ENCODE measurements around the gene SAMD10.
A peak's percentile ranks its signal among the peaks of the same experiment; 100 is the strongest.

The SAMD10 gene

GRCh38 chr20:63959699-63960075 lies 19.8 kb downstream of the SAMD10 start:
- TF ChIP-seq ZFX (IDR thresholded peaks at IDR 0.05): no peak
- H3K27ac ChIP-seq: no peak overlapping the region

GRCh38 chr20:63958964-63959698 lies 20.3 kb downstream of the SAMD10 start:
- TF ChIP-seq ZFX (IDR thresholded peaks at IDR 0.05): no peak
- TF ChIP-seq CTCF (conservative IDR thresholded peaks at IDR 0.05): no peak
- H3K27ac ChIP-seq: no peak overlapping the region

- no peak overlapping the region for H3K27ac ChIP-seq
- no peak for TF ChIP-seq ZFX (IDR thresholded peaks at IDR 0.05)
- no peak for TF ChIP-seq CTCF (conservative IDR thresholded peaks at IDR 0.05)
These were observed 21.0 kb downstream of the SAMD10 start for GRCh38 chr20:63958471-63958870.

- peak overlapping the region; percentile 98 for H3K27ac ChIP-seq
- TF ChIP-seq ZFX (IDR thresholded peaks at IDR 0.05) (no peak), CTCF (conservative IDR thresholded peaks at IDR 0.05) (no peak)
These were observed 21.6 kb downstream of the SAMD10 start for GRCh38 chr20:63957690-63958441.

- TF ChIP-seq CTCF (conservative IDR thresholded peaks at IDR 0.05) (no peak), ZFX (IDR thresholded peaks at IDR 0.05) (peak; percentile 23; the same call in 1 of the 2 replicates)
- peak overlapping the region; percentile 98 for H3K27ac ChIP-seq
These were observed 22.3 kb downstream of the SAMD10 start for GRCh38 chr20:63957004-63957689.

- H3K27ac ChIP-seq: peak overlapping the region; percentile 98
- TF ChIP-seq CTCF (conservative IDR thresholded peaks at IDR 0.05) (no peak), ZFX (IDR thresholded peaks at IDR 0.05) (no peak)
These were observed 22.8 kb downstream of the SAMD10 start for GRCh38 chr20:63956664-63957003.

GRCh38 chr20:63955827-63956663 lies 23.4 kb downstream of the SAMD10 start, which contains the start of gene UCKL1:
Gene UCKL1 (minus strand): TSS chr20:63956416. CDS start chr20:63956372, 44 bp downstream.
- peak; percentile 97 for TF ChIP-seq ZFX (IDR thresholded peaks at IDR 0.05)
- peak; percentile 34; the same call in 1 of the 2 replicates for TF ChIP-seq CTCF (conservative IDR thresholded peaks at IDR 0.05)
- peak within 1 kb of the TSS; percentile 98 for H3K27ac ChIP-seq
